Gastroesophageal sphincter (tissue), 4 donors: ENCODE results near the gene LAMA2. TPM values are rescaled to one million over a fixed set of nuclear protein-coding genes. Genes with fewer than 3 reads are reported as not detected.

Experiments
- ATAC-seq: fragments of 150-250 bp; one replicate; pipeline ENCODE4 v1.9.1; 2016; ENCODE audit warnings: mild to moderate bottlenecking, moderate library complexity
- H3K27ac ChIP-seq, 4 donors: fragments of 200-600 bp; sonication (generic) in 3 of 4; 1 replicate in 3 of 4; 2 replicates in 1 of 4; pipeline ENCODE4 v1.5.1; 2016 to 2019
- H3K27me3 ChIP-seq: fragments of 200-600 bp; sonication (generic); one replicate; pipeline ENCODE4 v1.5.1; 2019
- H3K36me3 ChIP-seq, 2 donors: fragments of 200-600 bp; sonication (generic); one replicate each; pipeline ENCODE4 v1.5.1; 2019; ENCODE audit warnings: control low read depth in 1 of 2
- H3K4me1 ChIP-seq, 3 donors: fragments of 200-600 bp; sonication (generic); 1 replicate in 2 of 3; 2 replicates in 1 of 3; pipeline ENCODE4 v1.5.1; 2016 to 2019; ENCODE audit warnings: control low read depth in 2 of 3
- H3K4me3 ChIP-seq, 2 donors: fragments of 200-600 bp; sonication (generic); one replicate each; pipeline ENCODE4 v1.5.1; 2019; ENCODE audit warnings: mild to moderate bottlenecking in 1 of 2, moderate library complexity in 1 of 2
- H3K9me3 ChIP-seq, 3 donors: fragments of 200-600 bp; sonication (generic); one replicate each; pipeline ENCODE4 v1.5.1; 2017 to 2019; ENCODE audit warnings: control low read depth in 2 of 3
- CTCF ChIP-seq, 4 experiments: fragments of 200-600 bp in 2 of 4; fragments of 450-650 bp in 2 of 4; sonication (generic) in 1 of 4; IDR thresholded peaks; one replicate each; pipeline ENCODE4 v1.5.1; 2017 to 2019; ENCODE audit warnings: antibody characterized with exemption in 4 of 4, mild to moderate bottlenecking in 2 of 4, moderate library complexity in 2 of 4
- EP300 ChIP-seq: sonication (generic); formaldehyde crosslinking; IDR thresholded peaks from one replicate; pipeline ENCODE4 v1.6.1; 2017; ENCODE audit warnings: antibody characterized with exemption, mild to moderate bottlenecking
- POLR2A ChIP-seq, 2 donors: fragments of 450-650 bp; IDR thresholded peaks; one replicate each; pipeline ENCODE4 v1.6.1; 2017; ENCODE audit warnings: antibody characterized with exemption in 2 of 2, mild to moderate bottlenecking in 2 of 2, moderate library complexity in 1 of 2
- POLR2AphosphoS5 ChIP-seq: sonication (generic); formaldehyde crosslinking; IDR thresholded peaks from one replicate; pipeline ENCODE4 v1.6.1; 2017; ENCODE audit warnings: antibody characterized with exemption
- WGBS, 2 donors: methylation state at CpG; one replicate each; pipeline ENCODE4 v1.1.5; 2018; ENCODE audit warnings: low coverage in 1 of 2; 5-methylcytosine and 5-hydroxymethylcytosine counted together
- total RNA-seq, 4 donors: library from RNA; depleted of rRNA; stranded (reverse); fragments of >200 nt; gene quantifications; one replicate each; pipeline ENCODE4 v1.1.0, GENCODE V29; 2016

The LAMA2 gene
- total RNA-seq, 4 donors from 2014 or later, result 103 to 199 (median 153) TPM

DNA sequence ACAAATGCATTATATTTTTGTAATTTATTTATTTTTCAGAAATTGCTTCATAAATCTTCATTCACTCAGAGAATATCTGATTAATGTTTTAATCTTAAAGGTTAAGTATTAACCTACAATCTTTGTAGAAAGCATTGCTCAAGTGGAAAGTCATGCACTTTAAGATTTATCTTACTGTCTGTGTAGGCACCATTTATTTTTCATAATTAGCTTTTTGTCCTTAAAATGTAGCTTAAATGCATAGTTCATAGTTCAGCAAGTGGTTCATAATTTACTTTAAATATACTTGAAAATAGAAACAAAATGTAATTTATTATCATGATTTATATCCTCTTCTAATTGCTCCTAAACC lies 397.3 kb downstream of the LAMA2 start:
- H3K27me3 ChIP-seq, result no peaks in the 10 kb centered on the region
- TF ChIP-seq POLR2A (IDR thresholded peaks at IDR 0.05) (no peak), CTCF (IDR thresholded peaks at IDR 0.05) (no peak), POLR2AphosphoS5 (no peak)
- no peaks in the 10 kb centered on the region for H3K36me3 ChIP-seq
- no peak for ATAC-seq
- peaks cover 0 to 14% (median 0%) of the 10 kb centered on the region in 3 donors for H3K4me1 ChIP-seq
- H3K27ac ChIP-seq, result no peak overlapping the region
- no peaks in the 10 kb centered on the region for H3K9me3 ChIP-seq
- H3K4me3 ChIP-seq, result no peak overlapping the region

DNA sequence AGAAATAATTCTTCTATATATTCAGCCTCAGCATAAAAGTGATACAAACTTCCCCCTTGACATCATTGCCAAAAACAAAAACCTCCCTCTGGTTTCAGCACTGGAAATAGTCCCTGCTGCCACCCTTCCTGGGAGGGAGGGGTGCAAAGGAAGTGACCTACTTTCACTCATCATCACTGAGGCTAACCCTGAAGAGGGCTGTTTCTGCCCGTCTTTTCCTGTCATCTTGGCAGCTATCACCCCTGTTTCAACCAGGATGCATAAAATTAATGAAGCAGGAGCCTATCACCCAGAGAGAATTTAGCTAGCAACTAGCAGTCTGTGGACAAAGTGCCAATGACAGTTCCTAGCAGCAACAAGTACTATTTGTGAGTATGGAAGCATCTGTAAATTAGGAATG lies 397.8 kb downstream of the LAMA2 start:
- H3K4me3 ChIP-seq, result no peak overlapping the region
- peaks cover 0 to 14% (median 0%) of the 10 kb centered on the region in 3 donors for H3K4me1 ChIP-seq
- H3K36me3 ChIP-seq, result no peaks in the 10 kb centered on the region
- H3K27me3 ChIP-seq, result no peaks in the 10 kb centered on the region
- 22 to 40% methylated on average over 1 of the region's 1 CpG for WGBS, 2 donors
- no peak overlapping the region for H3K27ac ChIP-seq
- ATAC-seq, result no peak
- H3K9me3 ChIP-seq, result no peaks in the 10 kb centered on the region
- TF ChIP-seq POLR2AphosphoS5 (no peak), EP300 (no peak), CTCF (IDR thresholded peaks at IDR 0.05) (no peak)

- Histone ChIP-seq H3K9me3 (no peaks in the 10 kb centered on the region), H3K36me3 (no peaks in the 10 kb centered on the region), H3K4me1 (peaks cover 0 to 14% (median 0%) of the 10 kb centered on the region in 3 donors), H3K4me3 (no peak overlapping the region), H3K27ac (no peak overlapping the region), H3K27me3 (no peaks in the 10 kb centered on the region)
- TF ChIP-seq EP300 (no peak), POLR2A (IDR thresholded peaks at IDR 0.05) (no peak), POLR2AphosphoS5 (no peak), CTCF (IDR thresholded peaks at IDR 0.05) (no peak)
- no peak for ATAC-seq
Measured at GRCh38 chr6:129281168-129281796, 398.3 kb downstream of the LAMA2 start.

- H3K9me3 ChIP-seq, result no peaks in the 10 kb centered on the region
- TF ChIP-seq POLR2A (IDR thresholded peaks at IDR 0.05), result no peak
- no peak for TF ChIP-seq EP300
- TF ChIP-seq POLR2AphosphoS5, result no peak
- no peak for TF ChIP-seq CTCF (IDR thresholded peaks at IDR 0.05)
- ATAC-seq, result no peak
Measured at GRCh38 chr6:129282019-129282418, 399.1 kb downstream of the LAMA2 start.

GRCh38 chr6:129284225-129284624 lies 401.3 kb downstream of the LAMA2 start:
- Histone ChIP-seq H3K27ac (no peak overlapping the region), H3K36me3 (peaks cover 0 to 3% of the 10 kb centered on the region in 2 donors), H3K4me1 (peaks cover 0 to 14% (median 0%) of the 10 kb centered on the region in 3 donors), H3K27me3 (no peaks in the 10 kb centered on the region), H3K4me3 (no peak overlapping the region), H3K9me3 (no peaks in the 10 kb centered on the region)
- no peak for ATAC-seq
- WGBS, 2 donors, result 40 to 58% methylated on average over 1 to 3 of the region's 3 CpGs
- TF ChIP-seq POLR2AphosphoS5, result no peak
- TF ChIP-seq EP300, result no peak
- TF ChIP-seq CTCF (IDR thresholded peaks at IDR 0.05), result no peak
- no peak for TF ChIP-seq POLR2A (IDR thresholded peaks at IDR 0.05)

More at GRCh38 chr6:129282019-129282418, 399.1 kb downstream of the LAMA2 start:
- Histone ChIP-seq H3K36me3 (no peaks in the 10 kb centered on the region), H3K4me3 (no peak overlapping the region), H3K4me1 (peaks cover 0 to 14% (median 0%) of the 10 kb centered on the region in 3 donors), H3K27ac (no peak overlapping the region), H3K27me3 (no peaks in the 10 kb centered on the region)
